ENCODE results near the gene NFIA.

NFIA gene

GRCh38 chr1:61293986-61294504, 211.7 kb downstream of the NFIA start:
- TF ChIP-seq YY1 (IDR thresholded peaks at IDR 0.05; ENCODE audit: low read depth) (no peak), TAF1 (IDR thresholded peaks at IDR 0.05; ENCODE audit: low read depth) (no peak), TEAD4 (IDR thresholded peaks at IDR 0.05) (no peak), ZBTB7A (IDR thresholded peaks at IDR 0.05; ENCODE audit: low read depth) (no peak), RAD21 (IDR thresholded peaks at IDR 0.05; ENCODE audit: low read depth) (no peak), EGR1 (IDR thresholded peaks at IDR 0.05) (no peak), NFIC (IDR thresholded peaks at IDR 0.05) (no peak)

DNA sequence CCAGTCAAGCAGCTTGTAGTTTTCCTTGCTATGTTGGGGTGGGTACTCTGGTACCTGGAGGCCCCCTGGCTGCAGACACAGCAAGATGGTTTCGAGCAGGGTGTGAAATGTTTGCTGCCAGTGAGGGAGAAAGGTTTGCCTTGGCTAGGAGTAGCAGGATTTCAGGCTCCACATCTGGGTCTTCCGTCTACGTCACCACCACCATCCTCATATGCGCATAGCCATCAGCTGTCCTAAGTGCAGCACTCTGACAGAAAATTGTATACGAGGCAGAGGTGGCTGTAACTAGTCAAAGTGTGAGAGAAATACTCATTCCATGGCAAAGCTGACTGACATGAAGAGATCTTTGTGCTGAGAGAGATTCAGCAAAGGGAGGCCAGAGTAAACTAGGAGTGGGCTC, 212.6 kb downstream of the NFIA start:
- TF ChIP-seq CEBPB (IDR thresholded peaks at IDR 0.05) (no peak), ZBTB7A (IDR thresholded peaks at IDR 0.05; ENCODE audit: low read depth) (no peak), MAX (IDR thresholded peaks at IDR 0.05) (no peak), NFIC (IDR thresholded peaks at IDR 0.05) (no peak), RAD21 (IDR thresholded peaks at IDR 0.05; ENCODE audit: low read depth) (no peak), YY1 (IDR thresholded peaks at IDR 0.05; ENCODE audit: low read depth) (no peak), CREB1 (IDR thresholded peaks at IDR 0.05; ENCODE audit: low read depth) (no peak), FOXM1 (IDR thresholded peaks at IDR 0.05; ENCODE audit: borderline replicate concordance, low read depth) (no peak), TCF12 (IDR thresholded peaks at IDR 0.05; ENCODE audit: low read depth) (no peak), EGR1 (IDR thresholded peaks at IDR 0.05) (no peak), EP300 (IDR thresholded peaks at IDR 0.05; ENCODE audit: borderline replicate concordance) (no peak), TAF1 (IDR thresholded peaks at IDR 0.05; ENCODE audit: low read depth) (no peak), TEAD4 (IDR thresholded peaks at IDR 0.05) (no peak)
- TF ChIP-seq, protein P1, sequence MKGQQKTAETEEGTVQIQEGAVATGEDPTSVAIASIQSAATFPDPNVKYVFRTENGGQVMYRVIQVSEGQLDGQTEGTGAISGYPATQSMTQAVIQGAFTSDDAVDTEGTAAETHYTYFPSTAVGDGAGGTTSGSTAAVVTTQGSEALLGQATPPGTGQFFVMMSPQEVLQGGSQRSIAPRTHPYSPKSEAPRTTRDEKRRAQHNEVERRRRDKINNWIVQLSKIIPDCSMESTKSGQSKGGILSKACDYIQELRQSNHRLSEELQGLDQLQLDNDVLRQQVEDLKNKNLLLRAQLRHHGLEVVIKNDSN (IDR thresholded peaks at IDR 0.05) = no peak
- TF ChIP-seq, protein P2, sequence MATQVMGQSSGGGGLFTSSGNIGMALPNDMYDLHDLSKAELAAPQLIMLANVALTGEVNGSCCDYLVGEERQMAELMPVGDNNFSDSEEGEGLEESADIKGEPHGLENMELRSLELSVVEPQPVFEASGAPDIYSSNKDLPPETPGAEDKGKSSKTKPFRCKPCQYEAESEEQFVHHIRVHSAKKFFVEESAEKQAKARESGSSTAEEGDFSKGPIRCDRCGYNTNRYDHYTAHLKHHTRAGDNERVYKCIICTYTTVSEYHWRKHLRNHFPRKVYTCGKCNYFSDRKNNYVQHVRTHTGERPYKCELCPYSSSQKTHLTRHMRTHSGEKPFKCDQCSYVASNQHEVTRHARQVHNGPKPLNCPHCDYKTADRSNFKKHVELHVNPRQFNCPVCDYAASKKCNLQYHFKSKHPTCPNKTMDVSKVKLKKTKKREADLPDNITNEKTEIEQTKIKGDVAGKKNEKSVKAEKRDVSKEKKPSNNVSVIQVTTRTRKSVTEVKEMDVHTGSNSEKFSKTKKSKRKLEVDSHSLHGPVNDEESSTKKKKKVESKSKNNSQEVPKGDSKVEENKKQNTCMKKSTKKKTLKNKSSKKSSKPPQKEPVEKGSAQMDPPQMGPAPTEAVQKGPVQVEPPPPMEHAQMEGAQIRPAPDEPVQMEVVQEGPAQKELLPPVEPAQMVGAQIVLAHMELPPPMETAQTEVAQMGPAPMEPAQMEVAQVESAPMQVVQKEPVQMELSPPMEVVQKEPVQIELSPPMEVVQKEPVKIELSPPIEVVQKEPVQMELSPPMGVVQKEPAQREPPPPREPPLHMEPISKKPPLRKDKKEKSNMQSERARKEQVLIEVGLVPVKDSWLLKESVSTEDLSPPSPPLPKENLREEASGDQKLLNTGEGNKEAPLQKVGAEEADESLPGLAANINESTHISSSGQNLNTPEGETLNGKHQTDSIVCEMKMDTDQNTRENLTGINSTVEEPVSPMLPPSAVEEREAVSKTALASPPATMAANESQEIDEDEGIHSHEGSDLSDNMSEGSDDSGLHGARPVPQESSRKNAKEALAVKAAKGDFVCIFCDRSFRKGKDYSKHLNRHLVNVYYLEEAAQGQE (IDR thresholded peaks at IDR 0.05; ENCODE audit: low read depth) = no peak

- TF ChIP-seq TAF1 (IDR thresholded peaks at IDR 0.05; ENCODE audit: low read depth) = no peak
- TF ChIP-seq TEAD4 (IDR thresholded peaks at IDR 0.05) = no peak
- TF ChIP-seq TCF12 (IDR thresholded peaks at IDR 0.05; ENCODE audit: low read depth) = no peak
- TF ChIP-seq EP300 (IDR thresholded peaks at IDR 0.05; ENCODE audit: borderline replicate concordance) = no peak
Observed at GRCh38 chr1:61295818-61296537, 213.6 kb downstream of the NFIA start.

GRCh38 chr1:61297887-61298286, 215.5 kb downstream of the NFIA start:
- TF ChIP-seq CEBPB (IDR thresholded peaks at IDR 0.05) (no peak), CREB1 (IDR thresholded peaks at IDR 0.05; ENCODE audit: low read depth) (no peak), TEAD4 (IDR thresholded peaks at IDR 0.05) (no peak)
- TF ChIP-seq, protein P2 (IDR thresholded peaks at IDR 0.05; ENCODE audit: low read depth) = no peak

GRCh38 chr1:61299463-61299862, 217.1 kb downstream of the NFIA start:
- TF ChIP-seq, protein P2 (IDR thresholded peaks at IDR 0.05; ENCODE audit: low read depth) = no peak
- TF ChIP-seq NFIC (IDR thresholded peaks at IDR 0.05) (no peak), ZBTB7A (IDR thresholded peaks at IDR 0.05; ENCODE audit: low read depth) (no peak), EP300 (IDR thresholded peaks at IDR 0.05; ENCODE audit: borderline replicate concordance) (no peak)

DNA sequence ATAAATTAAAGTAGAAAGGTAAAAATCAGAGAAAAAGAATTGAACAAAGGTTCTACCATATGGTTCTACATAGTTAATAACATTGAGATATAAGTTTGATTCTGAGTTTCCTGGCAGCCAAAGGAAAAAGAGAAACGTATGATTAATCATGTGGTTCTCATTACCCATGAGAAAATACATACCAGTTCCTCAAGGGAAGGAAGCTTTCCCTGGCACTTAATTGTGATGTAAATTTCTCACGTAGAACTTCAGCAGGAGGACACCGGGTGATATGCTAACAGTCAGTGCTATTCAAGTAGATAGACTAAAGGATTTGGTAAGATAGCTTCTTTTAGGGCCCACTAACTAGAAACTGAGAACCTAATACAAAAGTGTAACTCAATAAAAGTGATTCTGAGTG, 218.5 kb downstream of the NFIA start:
- TF ChIP-seq MAX (IDR thresholded peaks at IDR 0.05) = no peak

All from Ishikawa (cell line).